GM18867 (cell line): ENCODE results near the gene PRKG1.

Experiments used
- ATAC-seq: cut with Tn5 transposase; IDR thresholded peaks from one replicate; pipeline ENCODE4 v1.9.1; 2021; ENCODE audit warnings: mild to moderate bottlenecking, moderate library complexity; ENCODE audit not compliant: unreplicated experiment

Gene PRKG1

DNA sequence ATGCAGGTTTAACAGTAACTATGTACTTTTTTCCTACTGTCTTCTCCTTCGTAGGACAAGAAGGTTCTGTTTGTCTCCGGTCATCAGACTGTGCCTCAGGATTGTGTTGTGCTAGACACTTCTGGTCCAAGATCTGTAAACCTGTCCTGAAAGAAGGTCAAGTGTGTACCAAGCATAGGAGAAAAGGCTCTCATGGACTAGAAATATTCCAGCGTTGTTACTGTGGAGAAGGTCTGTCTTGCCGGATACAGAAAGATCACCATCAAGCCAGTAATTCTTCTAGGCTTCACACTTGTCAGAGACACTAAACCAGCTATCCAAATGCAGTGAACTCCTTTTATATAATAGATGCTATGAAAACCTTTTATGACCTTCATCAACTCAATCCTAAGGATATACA, 1242.2 kb downstream of the PRKG1 start:
- ATAC-seq, result no peak

DNA sequence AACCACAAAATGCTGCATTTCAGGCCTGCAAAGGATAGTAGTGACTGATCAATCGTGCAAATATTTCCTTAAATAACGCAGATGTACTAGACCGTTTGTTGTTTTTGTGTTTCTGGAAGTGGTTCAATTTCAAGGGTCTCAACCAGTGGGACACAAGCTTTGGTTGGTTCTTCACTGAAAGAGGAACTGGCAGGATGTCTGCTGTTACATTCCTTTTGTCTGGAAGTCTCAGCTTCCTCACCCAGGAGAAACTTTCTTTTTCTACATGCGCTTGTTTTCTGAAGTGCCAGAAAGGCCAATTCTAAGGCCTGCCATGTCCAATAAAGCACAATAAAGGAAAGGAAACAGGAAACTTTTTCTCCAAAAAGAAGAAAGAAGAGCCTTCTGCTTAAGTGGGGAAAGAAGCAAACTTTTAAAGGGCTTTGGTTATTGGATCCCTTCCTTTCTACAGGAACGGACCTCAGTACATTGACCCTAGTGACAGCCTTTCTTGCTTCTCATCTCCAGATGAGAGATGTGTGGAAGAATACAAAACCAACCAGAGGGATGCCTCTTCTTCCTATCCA, 1243.9 kb downstream of the PRKG1 start:
- ATAC-seq, result no peak

DNA sequence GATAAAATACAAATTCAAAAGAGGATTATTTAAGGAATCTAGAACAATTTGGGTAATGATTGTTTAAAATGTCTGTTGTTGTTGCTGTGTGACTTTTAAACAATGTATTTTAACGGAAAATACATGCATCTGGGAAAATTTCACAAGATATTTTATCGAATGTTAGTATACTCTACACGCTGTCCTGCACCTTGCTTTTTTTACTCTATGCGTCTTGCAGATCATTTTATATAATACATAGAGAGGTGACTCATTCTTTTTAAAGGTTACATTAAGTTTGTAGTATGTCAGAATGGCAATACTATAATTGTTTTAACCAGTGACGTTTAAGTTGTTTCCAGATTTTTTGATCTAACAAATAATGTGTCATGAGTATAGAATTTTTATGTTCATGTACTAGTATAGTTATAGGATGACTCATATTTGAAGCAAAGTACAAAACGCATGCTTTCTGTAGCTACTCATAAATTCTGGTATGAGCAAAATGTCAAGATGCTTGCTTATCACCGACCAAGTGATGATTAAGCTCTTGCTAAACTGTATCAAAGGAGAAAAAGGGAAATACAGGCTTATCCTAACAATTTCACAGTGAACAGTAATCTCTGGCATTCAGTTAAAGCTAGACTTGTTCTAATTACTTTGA, 1244.7 kb downstream of the PRKG1 start:
- ATAC-seq, result no peak

DNA sequence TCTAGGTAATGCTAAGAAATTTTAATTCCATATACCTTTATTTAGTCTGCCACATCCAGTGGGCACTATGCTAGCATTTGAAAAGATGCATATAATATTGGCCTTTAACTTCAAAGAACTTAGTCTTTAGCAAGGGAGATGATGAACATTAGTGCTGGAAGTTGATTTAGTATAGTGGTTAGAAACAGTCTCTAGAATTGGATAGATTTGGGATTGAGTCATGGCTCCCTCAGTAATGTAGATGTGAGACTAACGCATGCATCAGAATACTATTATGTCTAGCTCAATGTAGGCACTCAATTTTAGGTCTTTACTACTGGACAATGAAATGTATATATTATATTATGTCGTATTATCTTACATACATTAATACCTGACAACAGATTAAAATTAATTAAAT, 1245.6 kb downstream of the PRKG1 start:
- no peak for ATAC-seq

DNA sequence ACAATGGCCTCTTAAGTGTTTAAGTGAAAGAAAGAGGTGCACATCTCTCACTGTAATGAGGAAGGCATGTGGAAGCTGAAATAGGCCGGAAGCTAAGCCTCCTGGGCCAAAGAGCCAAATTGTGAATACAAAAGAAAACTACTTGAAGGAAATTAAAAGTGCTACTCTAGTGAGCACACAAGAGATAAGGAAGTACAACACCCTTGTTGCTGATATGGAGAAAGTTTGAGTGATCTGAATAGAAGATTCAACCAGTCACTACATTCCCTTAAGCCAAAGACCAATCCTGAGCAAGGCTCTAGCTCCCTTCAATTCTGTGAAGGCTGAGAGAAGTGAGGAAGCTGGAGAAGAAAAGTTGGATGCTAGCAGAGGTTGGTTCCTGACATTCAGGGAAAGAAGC, 1248.0 kb downstream of the PRKG1 start:
- ATAC-seq, result no peak

DNA sequence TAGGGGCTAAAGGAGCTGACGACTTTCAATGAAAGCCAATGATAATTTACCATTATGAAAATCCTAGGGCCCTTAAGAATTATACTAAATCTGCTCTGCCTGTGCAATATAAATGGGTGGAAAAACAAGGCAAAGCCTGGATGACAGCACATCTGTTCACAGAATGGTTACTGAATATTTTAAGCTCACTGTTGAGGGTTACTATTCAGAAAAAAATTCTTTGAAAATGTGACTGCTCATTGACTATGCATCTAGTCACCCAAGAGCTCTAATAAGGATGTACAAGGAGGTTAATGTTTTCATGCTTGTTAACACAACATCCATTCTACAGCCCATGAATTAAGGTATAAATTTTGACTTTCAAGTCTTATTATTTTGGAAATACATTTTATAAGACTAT, 1248.6 kb downstream of the PRKG1 start:
- no peak for ATAC-seq

DNA sequence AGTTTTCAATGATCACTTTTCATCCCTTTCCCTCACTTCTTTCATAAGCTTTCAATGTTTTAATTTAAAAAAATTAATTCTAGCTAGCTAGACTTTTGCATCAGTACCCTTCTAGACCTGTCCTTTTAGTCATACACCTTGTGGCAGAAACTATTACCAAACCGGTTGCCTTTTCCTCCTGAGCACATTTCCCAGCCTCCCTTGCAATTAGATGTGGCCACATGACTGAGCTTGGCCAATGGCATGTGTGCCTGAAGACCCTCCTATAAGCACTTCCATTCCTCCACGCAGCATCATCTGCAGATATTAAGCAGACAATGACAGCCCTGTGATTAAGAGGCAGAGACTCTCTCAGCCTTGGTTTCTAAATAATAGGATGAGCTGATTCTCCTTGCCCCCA, 1252.1 kb downstream of the PRKG1 start:
- ATAC-seq, result no peak

DNA sequence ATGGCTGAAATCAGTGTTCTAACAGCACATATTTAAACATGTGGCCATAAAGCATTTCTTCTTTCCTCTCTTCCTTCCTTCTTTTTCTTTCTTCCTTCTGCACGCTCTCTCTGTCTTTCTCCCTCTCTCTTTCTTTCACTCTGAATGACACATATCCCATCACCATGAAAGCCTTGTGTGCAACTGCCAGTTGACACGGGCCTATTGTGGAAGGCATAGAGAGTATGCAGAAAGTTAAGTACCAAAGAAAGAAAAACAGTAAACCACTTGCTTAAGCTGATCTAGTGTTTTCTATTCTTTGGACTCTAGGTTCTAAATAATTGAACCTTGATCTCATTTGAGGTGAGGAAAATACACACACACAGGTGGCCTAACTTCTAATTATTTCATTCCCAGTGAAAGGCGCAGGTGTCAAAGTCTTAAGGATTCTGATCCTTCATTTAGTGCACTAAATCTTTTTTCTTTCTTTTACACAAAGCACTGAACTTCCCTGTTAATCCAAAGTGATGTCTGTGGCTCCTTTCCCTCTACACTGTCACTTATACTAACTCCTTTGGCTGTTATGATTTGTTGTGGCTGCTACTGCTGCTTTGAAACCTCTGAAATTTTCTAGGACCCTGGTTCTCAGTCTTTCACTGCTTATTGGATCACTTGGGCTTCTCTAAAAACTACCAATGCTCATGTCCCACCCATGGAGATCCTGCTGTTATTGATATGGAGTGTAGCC, 1257.5 kb downstream of the PRKG1 start:
- no peak for ATAC-seq

DNA sequence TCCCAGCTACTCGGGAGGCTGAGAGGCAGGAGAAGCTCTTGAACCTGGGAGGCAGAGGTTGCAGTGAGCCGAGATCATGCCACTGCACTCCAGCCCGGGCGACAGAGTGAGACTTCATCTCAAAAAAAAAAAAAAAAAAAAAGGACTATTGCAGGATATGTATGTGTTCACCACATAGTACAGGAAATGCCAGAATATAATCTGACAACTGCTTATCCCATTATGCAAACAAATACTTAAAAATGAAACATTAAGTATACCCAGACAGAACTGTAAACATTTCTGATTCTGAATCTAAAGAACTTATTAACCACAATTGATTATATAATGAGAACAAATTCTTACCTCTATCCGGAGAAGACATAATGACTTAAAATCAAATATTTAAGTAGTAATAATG, 1258.5 kb downstream of the PRKG1 start:
- ATAC-seq, result no peak

DNA sequence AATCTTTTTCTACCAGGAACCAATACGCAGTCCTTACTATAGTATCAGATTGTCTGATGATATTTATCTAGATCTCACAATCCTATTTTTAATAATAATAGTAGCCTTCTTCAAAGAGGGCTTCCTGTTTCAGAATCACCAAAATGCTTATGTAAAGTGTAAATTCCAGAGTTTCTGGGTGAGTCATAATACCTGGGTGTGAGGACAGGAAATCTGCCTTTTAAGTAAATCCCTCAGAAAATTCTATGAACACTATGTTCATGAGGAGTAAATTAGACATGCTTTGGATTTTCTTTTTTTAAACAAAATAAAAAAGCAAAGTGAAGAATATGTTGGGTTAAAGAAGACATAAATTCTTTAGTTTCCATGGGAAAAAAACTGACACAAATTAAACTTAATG, 1260.3 kb downstream of the PRKG1 start:
- ATAC-seq, result no peak

DNA sequence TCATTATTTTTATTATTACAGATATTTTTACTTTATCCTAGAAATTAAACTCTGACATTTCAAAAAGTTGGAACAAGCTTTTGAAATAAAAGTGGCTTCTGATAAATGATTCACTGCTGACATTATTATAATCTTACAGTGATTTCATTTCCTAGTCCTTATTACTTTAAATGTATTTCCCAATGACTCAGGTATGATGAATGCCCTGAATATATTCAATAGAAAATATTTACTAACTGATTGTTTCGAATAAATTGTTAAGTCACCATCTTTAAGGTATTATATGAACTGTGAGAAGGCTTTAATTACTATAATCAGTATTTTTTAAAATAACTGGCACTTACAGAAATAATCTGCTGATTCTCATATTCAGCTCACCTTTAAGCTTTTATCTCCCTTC, 1261.4 kb downstream of the PRKG1 start:
- no peak for ATAC-seq

DNA sequence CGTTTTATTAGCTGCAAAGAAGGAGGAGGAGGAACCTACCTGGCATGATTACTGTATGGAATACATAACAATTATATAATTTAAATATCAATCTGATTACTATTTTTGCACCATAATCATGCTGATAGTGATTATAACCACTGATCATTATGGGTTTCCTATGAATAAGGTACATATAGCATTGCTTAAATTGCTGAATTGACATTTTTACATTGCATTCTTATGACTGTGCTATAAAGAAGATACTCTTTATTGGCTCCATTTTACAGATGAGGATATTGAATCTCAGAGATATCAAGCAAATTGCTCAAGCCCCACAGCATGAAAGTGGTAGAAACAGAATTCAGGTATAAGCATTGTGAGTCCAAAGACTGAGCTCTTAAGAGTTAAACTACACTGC, 1262.9 kb downstream of the PRKG1 start:
- no peak for ATAC-seq

DNA sequence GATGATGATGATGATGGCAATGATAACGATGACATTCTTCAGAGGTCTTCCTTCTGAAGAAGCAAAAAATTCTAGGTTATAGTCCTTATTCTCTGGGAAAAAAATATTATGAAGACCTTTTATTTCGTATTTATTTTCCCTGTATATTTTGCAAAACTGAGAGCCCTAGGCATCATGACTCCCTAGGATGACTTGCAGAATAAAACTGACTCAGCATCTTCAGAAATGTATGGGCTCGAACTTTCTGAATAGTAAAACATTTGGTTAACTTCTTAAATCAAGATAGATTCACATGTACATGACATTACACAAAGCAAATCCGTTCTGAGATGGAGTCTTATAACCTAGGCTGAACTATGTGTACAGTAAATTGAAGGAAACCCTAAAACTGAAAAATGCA, 1269.2 kb downstream of the PRKG1 start:
- ATAC-seq, result no peak

DNA sequence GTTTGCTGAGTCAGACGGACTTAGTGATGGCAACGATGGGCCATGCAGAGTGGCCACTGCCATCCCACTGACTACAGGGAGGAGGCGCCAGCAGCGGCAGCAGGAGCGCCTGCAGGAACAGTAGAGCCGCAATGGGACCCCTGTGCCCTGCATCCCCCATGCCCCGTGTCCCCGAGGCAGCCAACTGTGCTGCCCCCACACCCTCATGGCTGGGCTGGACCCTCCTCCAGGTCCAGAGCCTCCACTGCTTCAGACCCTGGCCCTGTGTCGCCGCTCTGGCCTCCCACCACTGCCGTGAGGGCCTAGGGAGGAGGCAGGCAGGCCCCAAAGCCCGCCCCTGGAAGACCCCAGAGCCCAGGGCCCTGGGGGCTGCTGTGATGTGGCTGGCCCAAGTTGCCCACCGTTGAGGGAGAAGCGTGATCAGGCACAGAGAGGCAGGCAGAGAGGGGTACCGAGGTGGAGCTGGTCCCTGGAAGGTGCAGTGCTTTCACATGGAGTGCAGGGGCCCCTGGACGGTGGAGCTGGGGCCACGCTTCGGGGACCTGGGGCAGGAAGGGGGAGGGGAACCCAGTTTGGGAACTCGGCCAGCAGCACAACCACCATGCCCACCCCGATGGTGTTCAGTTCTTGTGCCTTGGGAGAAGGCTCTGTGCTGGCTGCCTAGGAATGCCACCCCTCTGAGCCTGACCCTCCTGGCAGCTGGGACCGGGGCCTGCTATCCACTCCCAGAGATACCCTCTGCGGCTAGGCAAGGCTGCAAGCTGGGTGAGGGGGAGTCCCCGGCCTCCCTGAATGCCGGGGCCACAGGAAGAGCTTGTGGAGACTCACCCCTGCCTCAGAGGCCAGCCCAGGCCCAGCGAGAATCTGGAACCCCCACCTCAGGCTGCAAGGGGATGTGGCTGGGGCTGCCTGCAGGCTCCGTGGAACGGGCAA, 1272.4 kb downstream of the PRKG1 start:
- no peak for ATAC-seq

DNA sequence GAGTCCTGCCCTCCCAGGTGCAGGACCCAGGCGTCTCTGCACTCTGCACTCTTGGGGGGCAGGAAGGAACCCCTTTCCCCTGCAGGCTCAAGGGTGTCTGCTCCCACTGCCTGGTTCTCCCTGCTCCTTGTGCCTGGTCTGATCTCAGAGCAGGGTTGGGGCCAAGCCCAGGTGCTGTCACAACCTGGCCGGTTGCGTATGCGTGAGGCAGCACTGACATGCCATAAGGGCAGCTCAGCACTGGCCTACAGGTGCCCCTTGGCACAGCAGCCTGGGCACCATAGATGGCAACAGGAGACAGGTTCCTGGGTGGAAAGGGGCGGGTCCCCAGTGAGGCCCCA, 1273.0 kb downstream of the PRKG1 start:
- no peak for ATAC-seq
